ENCODE data around the gene ITGA3.

DNA sequence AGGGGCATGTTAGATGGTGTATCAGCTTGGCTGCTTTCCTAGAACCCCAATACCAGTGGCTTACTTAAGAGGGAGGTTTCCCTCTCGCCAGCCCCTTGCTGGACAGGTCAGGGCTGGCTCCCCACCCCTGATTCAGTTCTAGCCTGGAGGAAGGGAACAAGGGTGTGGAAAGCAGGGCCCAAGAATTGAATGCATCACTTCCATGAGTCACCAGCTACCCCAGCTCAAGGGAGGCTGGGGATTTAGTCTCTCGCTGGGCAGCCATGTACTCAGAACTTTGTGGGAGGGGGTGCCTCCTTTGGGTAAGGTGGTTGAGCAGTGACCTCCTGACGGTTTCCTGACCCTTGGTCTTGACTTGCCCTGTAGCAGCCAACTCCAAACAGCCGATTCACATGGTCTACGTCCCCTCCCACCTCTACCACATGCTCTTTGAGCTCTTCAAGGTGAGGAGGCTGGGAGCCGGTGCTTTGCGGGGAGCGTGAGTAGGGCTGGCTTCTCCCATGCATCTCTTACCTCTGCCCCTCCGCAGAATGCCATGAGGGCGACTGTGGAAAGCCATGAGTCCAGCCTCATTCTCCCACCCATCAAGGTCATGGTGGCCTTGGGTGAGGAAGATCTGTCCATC is 52.0 kb downstream of the ITGA3 start:
- TF ChIP-seq CTCF (IDR thresholded peaks at IDR 0.05; ENCODE audit: borderline replicate concordance, extremely low read depth, low read length, poor library complexity, severe bottlenecking) (no peak), EZH2 (IDR thresholded peaks at IDR 0.05; ENCODE audit: borderline replicate concordance, low read depth, low read length, severe bottlenecking) (no peak)

Measured in DND-41 (cell line).